Testis (tissue), 3 donors: ENCODE measurements around the gene ADAMTS16. TPM values are rescaled to one million over a fixed set of nuclear protein-coding genes. Genes with fewer than 3 reads are reported as not detected.

ENCODE experiments used
- DNase-seq: peaks from one replicate; pipeline ENCODE4 v3.0.0-alpha.2; 2019
- H3K27ac ChIP-seq, 2 donors: fragments of 200-600 bp; sonication (generic); one replicate each; pipeline ENCODE4 v1.5.1; 2019
- H3K27me3 ChIP-seq: fragments of 200-600 bp; sonication (generic); one replicate; pipeline ENCODE4 v1.5.1; 2019
- H3K36me3 ChIP-seq: fragments of 200-600 bp; sonication (generic); one replicate; pipeline ENCODE4 v1.5.1; 2017; ENCODE audit warnings: low read depth; ENCODE audit errors: missing control alignments
- H3K4me1 ChIP-seq: fragments of 200-600 bp; sonication (generic); one replicate; pipeline ENCODE4 v1.5.1; 2019
- H3K4me3 ChIP-seq, 2 donors: fragments of 200-600 bp; sonication (generic); one replicate each; pipeline ENCODE4 v1.5.1; 2017 to 2019
- H3K9me3 ChIP-seq: fragments of 200-600 bp; sonication (generic); one replicate; pipeline ENCODE4 v1.5.1; 2017
- CTCF ChIP-seq, 3 experiments: fragments of 450-650 bp in 2 of 3; fragments of 200-600 bp in 1 of 3; sonication (generic) in 1 of 3; IDR thresholded peaks; one replicate each; pipeline ENCODE4 v1.5.1; 2016 to 2019; ENCODE audit warnings: antibody characterized with exemption in 3 of 3, mild to moderate bottlenecking in 2 of 3, moderate library complexity in 1 of 3
- POLR2A ChIP-seq: fragments of 450-650 bp; IDR thresholded peaks from one replicate; pipeline ENCODE4 v1.6.1; 2017; ENCODE audit warnings: antibody characterized with exemption, mild to moderate bottlenecking, moderate library complexity
- WGBS, 2 donors: methylation state at CpG; one replicate each; pipeline ENCODE4 v1.1.5; 2018; 5-methylcytosine and 5-hydroxymethylcytosine counted together
- intact Hi-C: fragments of 100-400 bp; cut with DNase I; formaldehyde crosslinking; loops from one replicate; pipeline ENCODE4 v1.15.1; 2023; ENCODE audit warnings: low total_unique reads
- polyA plus RNA-seq: library from polyadenylated mRNA; stranded (reverse); fragments of 350-450 nt; fragmentation: Illumina TruSeq; extraction: RNeasy Lipid Tissue Mini Kit (QIAGEN cat#74804); gene quantifications from one replicate; pipeline ENCODE4 v1.2.3, GENCODE V29; 2014; ENCODE audit warnings: low read depth, low replicate concordance; ENCODE audit not compliant: insufficient read depth
- total RNA-seq, 2 donors: library from RNA; depleted of rRNA; stranded (reverse); fragments of >200 nt; gene quantifications; one replicate each; pipeline ENCODE4 v1.2.3, GENCODE V29; 2016

The ADAMTS16 gene
- total and polyA plus RNA-seq, 3 donors from 2014 or later: 0.16 to 4.7 (median 0.37) TPM

GRCh38 chr5:5316334-5316733, 176.2 kb downstream of the ADAMTS16 start:
- no peak for DNase-seq
- no peak overlapping the region for H3K27ac ChIP-seq
- intact Hi-C loops: no loop called here
- no peaks in the 10 kb centered on the region for H3K27me3 ChIP-seq
- WGBS, 2 donors: 38 to 70% methylated on average over 1 of the region's 1 CpG
- H3K36me3 ChIP-seq: no peaks in the 10 kb centered on the region
- no peaks in the 10 kb centered on the region for H3K4me1 ChIP-seq
- H3K9me3 ChIP-seq: no peaks in the 10 kb centered on the region
- no peak overlapping the region for H3K4me3 ChIP-seq
- TF ChIP-seq CTCF (IDR thresholded peaks at IDR 0.05) (no peak), POLR2A (no peak)

GRCh38 chr5:5317976-5318375, 177.8 kb downstream of the ADAMTS16 start:
- TF ChIP-seq POLR2A (no peak), CTCF (IDR thresholded peaks at IDR 0.05) (no peak)
- 87% methylated on average over 10 of the region's 10 CpGs; no CpG with 5 or more reads in 1 of the 2 donors for WGBS, 2 donors
- DNase-seq: no peak
- no peak overlapping the region for H3K27ac ChIP-seq
- no peaks in the 10 kb centered on the region for H3K27me3 ChIP-seq
- H3K4me1 ChIP-seq: no peaks in the 10 kb centered on the region
- H3K36me3 ChIP-seq: no peaks in the 10 kb centered on the region
- intact Hi-C loops: no loop called here
- H3K4me3 ChIP-seq: no peak overlapping the region
- no peaks in the 10 kb centered on the region for H3K9me3 ChIP-seq

GRCh38 chr5:5318426-5319190, 178.5 kb downstream of the ADAMTS16 start:
- H3K9me3 ChIP-seq: no peaks in the 10 kb centered on the region
- WGBS, 2 donors: 90 to 91% methylated on average over 18 of the region's 18 CpGs

GRCh38 chr5:5320062-5320805, 180.1 kb downstream of the ADAMTS16 start:
- H3K36me3 ChIP-seq: no peaks in the 10 kb centered on the region
- no peak overlapping the region for H3K4me3 ChIP-seq
- no peaks in the 10 kb centered on the region for H3K27me3 ChIP-seq
- H3K27ac ChIP-seq: no peak overlapping the region
- H3K4me1 ChIP-seq: no peaks in the 10 kb centered on the region
- 86 to 94% methylated on average over 15 of the region's 15 CpGs for WGBS, 2 donors
- TF ChIP-seq CTCF (IDR thresholded peaks at IDR 0.05) (no peak), POLR2A (no peak)
- DNase-seq: no peak
- H3K9me3 ChIP-seq: no peaks in the 10 kb centered on the region
- intact Hi-C loops: no loop called here

More at GRCh38 chr5:5318426-5319190, 178.5 kb downstream of the ADAMTS16 start:
- TF ChIP-seq POLR2A (no peak), CTCF (IDR thresholded peaks at IDR 0.05) (no peak)
- no peak overlapping the region for H3K4me3 ChIP-seq
- H3K27me3 ChIP-seq: no peaks in the 10 kb centered on the region
- no peak for DNase-seq
- no peak overlapping the region for H3K27ac ChIP-seq
- intact Hi-C loops: no loop called here
- no peaks in the 10 kb centered on the region for H3K36me3 ChIP-seq
- H3K4me1 ChIP-seq: no peaks in the 10 kb centered on the region
